GM12878 (cell line): ENCODE data around the gene PSMA7. TPM values are rescaled to one million over a fixed set of nuclear protein-coding genes. Genes with fewer than 3 reads are reported as not detected.

Source experiments
- ATAC-seq: fragments of 200-7000 bp; cut with Tn5 transposase; 3 replicates; pipeline ENCODE4 v1.9.1; 2020; ENCODE audit warnings: mild to moderate bottlenecking, moderate library complexity
- BruUV-seq: library from RNA; stranded (reverse); fragments of 400-500 nt; replicated peaks from 2 replicates; lab custom pipeline; 2021; lab: Mats Ljungman, UMichigan
- CTCF ChIA-PET: fragments of 300-600 bp; sonication (Branson Sonifier 250); formaldehyde crosslinking; extraction: SDS; loops from one replicate; lab custom pipeline; 2021; ENCODE audit warnings: inconsistent platforms; lab: Yijun Ruan, JAX
- POLR2A ChIA-PET: fragments of 350-600 bp; formaldehyde crosslinking; extraction: SDS; loops from one replicate; lab custom pipeline; 2021; ENCODE audit warnings: inconsistent platforms; lab: Charles Lee
- RAD21 ChIA-PET: fragments of 300-600 bp; sonication (Branson Sonifier 250); formaldehyde crosslinking; loops from one replicate; lab custom pipeline; 2023; ENCODE audit warnings: antibody characterized with exemption; ENCODE audit not compliant: unreplicated experiment; lab: Charles Lee
- SMC1A ChIA-PET: fragments of 300-600 bp; sonication (Branson Sonifier 250); formaldehyde crosslinking; loops from one replicate; lab custom pipeline; 2023; ENCODE audit not compliant: unreplicated experiment, uncharacterized antibody; lab: Charles Lee
- DNase-seq: peaks from one replicate; pipeline ENCODE4 v3.0.0-alpha.2; 2011; ENCODE audit warnings: low read depth, low spot score
- FAIRE-seq: peaks from 3 replicates; lab custom pipeline; 2011; peaks lifted over from hg19 to GRCh38; lab: Jason Lieb, UNC
- H2AFZ ChIP-seq: 2 replicates; pipeline ENCODE4 v1.6.0; 2011; ENCODE audit warnings: low read depth, low read length, control low read depth; ENCODE audit not compliant: control insufficient read depth
- H3K27ac ChIP-seq: 2 replicates; pipeline ENCODE4 v1.5.1; 2011; ENCODE audit warnings: control low read depth; ENCODE audit not compliant: control insufficient read depth, insufficient read depth
- H3K27me3 ChIP-seq, 2 experiments: replicated peaks in 1 of 2; 2 replicates each; pipeline versions ENCODE4 v1.6.0 to v1.6.1; 2011; ENCODE audit warnings: low read length in 1 of 2; ENCODE audit not compliant: control insufficient read depth in 2 of 2, insufficient read depth in 2 of 2
- H3K36me3 ChIP-seq, 2 experiments: 2 replicates each; pipeline ENCODE4 v1.5.1; 2011; ENCODE audit warnings: low read length in 1 of 2; ENCODE audit not compliant: control insufficient read depth in 2 of 2, insufficient read depth in 2 of 2
- H3K4me1 ChIP-seq: 2 replicates; pipeline ENCODE4 v1.6.1; 2011; ENCODE audit warnings: mild to moderate bottlenecking, low read length, moderate library complexity, mixed read lengths; ENCODE audit not compliant: control insufficient read depth, insufficient read depth
- H3K4me2 ChIP-seq: 2 replicates; pipeline ENCODE4 v1.6.0; 2011; ENCODE audit warnings: control low read depth; ENCODE audit not compliant: control insufficient read depth, insufficient read depth
- H3K4me3 ChIP-seq: fragments of 200-600 bp; sonication (generic); 2 replicates; pipeline ENCODE4 v1.5.1; 2016
- H3K79me2 ChIP-seq: 2 replicates; pipeline ENCODE4 v1.6.0; 2011; ENCODE audit warnings: low read length; ENCODE audit not compliant: control insufficient read depth, insufficient read depth
- H3K9ac ChIP-seq: 2 replicates; pipeline ENCODE4 v1.8.0; 2011; ENCODE audit warnings: low read length, control low read depth, mixed read lengths; ENCODE audit not compliant: control insufficient read depth, insufficient read depth
- H3K9me3 ChIP-seq: replicated peaks from 3 replicates; pipeline ENCODE4 v1.5.1; 2011; ENCODE audit warnings: mild to moderate bottlenecking, low read length; ENCODE audit not compliant: control insufficient read depth, insufficient read depth
- H4K20me1 ChIP-seq: 2 replicates; pipeline ENCODE4 v1.6.0; 2011; ENCODE audit not compliant: control insufficient read depth, insufficient read depth
- ASH2L ChIP-seq: fragments of 300-600, 200-600 bp; sonication (generic); IDR thresholded peaks from 2 replicates; pipeline ENCODE4 v1.6.1; 2017; ENCODE audit warnings: low read depth, mild to moderate bottlenecking, borderline replicate concordance
- BMI1 ChIP-seq: fragments of 450-650 bp; IDR thresholded peaks from 2 replicates; pipeline ENCODE4 v1.6.1; 2016; ENCODE audit warnings: mild to moderate bottlenecking, moderate library complexity, borderline replicate concordance
- CREM ChIP-seq: IDR thresholded peaks from 2 replicates; pipeline ENCODE4 v1.6.1; 2014; ENCODE audit warnings: antibody characterized with exemption, low read depth
- ELK1 ChIP-seq: IDR thresholded peaks from 2 replicates; pipeline ENCODE4 v1.6.1; 2012; ENCODE audit warnings: low read depth, low read length, improper control_type of control experiment
- HDGF ChIP-seq: fragments of 450-650 bp; IDR thresholded peaks from 2 replicates; pipeline ENCODE4 v1.6.1; 2016; ENCODE audit warnings: antibody characterized with exemption
- MEF2A ChIP-seq: IDR thresholded peaks from 2 replicates; pipeline ENCODE4 v1.6.1; 2011; ENCODE audit warnings: low read depth, mild to moderate bottlenecking, low read length, moderate library complexity; ENCODE audit not compliant: insufficient read depth
- PAX8 ChIP-seq: fragments of 450-650 bp; IDR thresholded peaks from 2 replicates; pipeline ENCODE4 v1.6.1; 2017; ENCODE audit warnings: mild to moderate bottlenecking, moderate library complexity
- SP1 ChIP-seq: IDR thresholded peaks from one replicate; pipeline ENCODE4 v1.6.1; 2011; ENCODE audit warnings: low read depth, low read length
- SUZ12 ChIP-seq: fragments of 200-600 bp; sonication (generic); IDR thresholded peaks from one replicate; pipeline ENCODE4 v1.6.1; 2018; ENCODE audit warnings: antibody characterized with exemption, mild to moderate bottlenecking; ENCODE audit not compliant: unreplicated experiment
- TCF3 ChIP-seq: IDR thresholded peaks from 2 replicates; pipeline ENCODE4 v1.6.1; 2012; ENCODE audit warnings: low read depth, mild to moderate bottlenecking, low read length, borderline replicate concordance; ENCODE audit not compliant: insufficient read depth
- USF2 ChIP-seq: IDR thresholded peaks from 2 replicates; pipeline ENCODE4 v1.6.1; 2011; ENCODE audit warnings: low read depth, low read length, improper control_type of control experiment, borderline replicate concordance
- YY1 ChIP-seq: IDR thresholded peaks from 2 replicates; pipeline ENCODE4 v1.6.1; 2011; ENCODE audit warnings: low read depth, mild to moderate bottlenecking, low read length
- WGBS: methylation state at CpG from one replicate; pipeline ENCODE4 v1.1.6; 2016; ENCODE audit warnings: low lambda C conversion rate; ENCODE audit not compliant: insufficient replicate concordance, insufficient coverage; ENCODE audit errors: missing lambda C conversion rate; 5-methylcytosine and 5-hydroxymethylcytosine counted together
- in situ Hi-C: fragments of 300-500 bp; cut with MboI; formaldehyde crosslinking; loops from 9 replicates; pipeline ENCODE4 v1.14.3; 2018; ENCODE audit warnings: mixed read lengths
- intact Hi-C: fragments of 100-400 bp; cut with micrococcal nuclease; formaldehyde crosslinking; loops from one replicate; pipeline ENCODE4 v1.14.2; 2022; ENCODE audit not compliant: unreplicated experiment
- polyA plus RNA-seq, 11 experiments: library from polyadenylated mRNA; depleted of rRNA in 4 of 11; unstranded in 6 of 11; stranded (reverse) in 5 of 11; fragments of >200 nt; fragmentation: Nextera tagmentation in 4 of 11; fragmentation: Illumina TruSeq in 1 of 11; extraction: Ambion mirVana in 4 of 11; extraction: Trizol in 1 of 11; gene quantifications; 1 replicate in 1 of 11; 2 replicates in 10 of 11; pipeline versions ENCODE4 v1.2.1 to v1.2.3, GENCODE V29; 2011 to 2016; ENCODE audit warnings: inconsistent platforms in 2 of 11, missing spikeins in 2 of 11, low read depth in 1 of 11
- total RNA-seq, 4 experiments: library from RNA; depleted of rRNA in 3 of 4; stranded (reverse); fragments of >200 nt in 3 of 4; fragmentation: Illumina TruSeq in 1 of 4; extraction: Trizol in 1 of 4; gene quantifications; 2 replicates each; pipeline versions ENCODE4 v1.2.1 to v1.2.3, GENCODE V29; 2013 to 2021
- TF ChIP-seq, protein P1 (sequence below): fragments of 450-650 bp; IDR thresholded peaks from 2 replicates; pipeline ENCODE4 v1.6.1; 2014; ENCODE audit warnings: mild to moderate bottlenecking
- TF ChIP-seq, protein P2 (sequence below), 3 experiments: IDR thresholded peaks in 2 of 3; conservative IDR thresholded peaks in 1 of 3; 2 replicates each; pipeline ENCODE4 v1.5.1; 2011; ENCODE audit warnings: low read depth in 3 of 3, low read length in 3 of 3, mild to moderate bottlenecking in 3 of 3, control low read depth in 2 of 3, moderate library complexity in 2 of 3, inconsistent platforms in 1 of 3, mixed read lengths in 1 of 3; ENCODE audit not compliant: control insufficient read depth in 2 of 3, insufficient read depth in 1 of 3; ENCODE audit errors: extremely low read depth in 1 of 3

The PSMA7 gene
- total and polyA plus RNA-seq, 10 of the 15 experiments (the other 5 are each of a cell fraction or from before 2014, with no cell fraction given): 216 to 857 (median 368) TPM

DNA sequence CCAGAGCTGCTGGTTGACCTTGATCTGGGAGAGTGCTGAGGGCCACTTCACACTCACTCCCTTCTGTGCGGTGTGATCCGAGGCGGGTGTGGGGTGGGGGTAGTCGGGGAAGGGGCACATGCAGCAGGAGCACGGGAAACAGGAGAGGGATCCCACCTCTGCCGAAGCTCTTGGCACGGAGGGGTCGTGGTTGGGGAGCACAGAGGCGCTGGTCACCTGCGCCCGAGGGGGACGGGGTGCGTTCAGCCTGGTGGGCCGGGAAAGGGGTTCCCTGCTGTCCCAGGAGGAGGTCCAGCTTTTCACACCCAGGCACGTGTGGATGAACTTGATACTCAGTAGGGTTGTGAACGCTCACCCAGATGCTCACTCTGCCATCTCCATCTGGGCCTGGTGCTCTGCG lies 17.7 kb upstream of the PSMA7 start (continued):
- TF ChIP-seq, protein P1, sequence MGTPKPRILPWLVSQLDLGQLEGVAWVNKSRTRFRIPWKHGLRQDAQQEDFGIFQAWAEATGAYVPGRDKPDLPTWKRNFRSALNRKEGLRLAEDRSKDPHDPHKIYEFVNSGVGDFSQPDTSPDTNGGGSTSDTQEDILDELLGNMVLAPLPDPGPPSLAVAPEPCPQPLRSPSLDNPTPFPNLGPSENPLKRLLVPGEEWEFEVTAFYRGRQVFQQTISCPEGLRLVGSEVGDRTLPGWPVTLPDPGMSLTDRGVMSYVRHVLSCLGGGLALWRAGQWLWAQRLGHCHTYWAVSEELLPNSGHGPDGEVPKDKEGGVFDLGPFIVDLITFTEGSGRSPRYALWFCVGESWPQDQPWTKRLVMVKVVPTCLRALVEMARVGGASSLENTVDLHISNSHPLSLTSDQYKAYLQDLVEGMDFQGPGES: no peak
- TF ChIP-seq USF2 (no peak), PAX8 (no peak)
- TF ChIP-seq, all 136 proteins: peak for 0

GRCh38 chr20:62160253-62160652 lies 17.1 kb upstream of the PSMA7 start:
- RAD21 ChIA-PET: no interaction called here

More at GRCh38 chr20:62160253-62160652, 17.1 kb upstream of the PSMA7 start:
- no peak for FAIRE-seq
- TF ChIP-seq BMI1 (no peak), SP1 (no peak), HDGF (no peak), TCF3 (no peak), ASH2L (no peak), MEF2A (no peak), ELK1 (no peak), CREM (no peak), SUZ12 (no peak), YY1 (no peak)
- TF ChIP-seq, protein P2, sequence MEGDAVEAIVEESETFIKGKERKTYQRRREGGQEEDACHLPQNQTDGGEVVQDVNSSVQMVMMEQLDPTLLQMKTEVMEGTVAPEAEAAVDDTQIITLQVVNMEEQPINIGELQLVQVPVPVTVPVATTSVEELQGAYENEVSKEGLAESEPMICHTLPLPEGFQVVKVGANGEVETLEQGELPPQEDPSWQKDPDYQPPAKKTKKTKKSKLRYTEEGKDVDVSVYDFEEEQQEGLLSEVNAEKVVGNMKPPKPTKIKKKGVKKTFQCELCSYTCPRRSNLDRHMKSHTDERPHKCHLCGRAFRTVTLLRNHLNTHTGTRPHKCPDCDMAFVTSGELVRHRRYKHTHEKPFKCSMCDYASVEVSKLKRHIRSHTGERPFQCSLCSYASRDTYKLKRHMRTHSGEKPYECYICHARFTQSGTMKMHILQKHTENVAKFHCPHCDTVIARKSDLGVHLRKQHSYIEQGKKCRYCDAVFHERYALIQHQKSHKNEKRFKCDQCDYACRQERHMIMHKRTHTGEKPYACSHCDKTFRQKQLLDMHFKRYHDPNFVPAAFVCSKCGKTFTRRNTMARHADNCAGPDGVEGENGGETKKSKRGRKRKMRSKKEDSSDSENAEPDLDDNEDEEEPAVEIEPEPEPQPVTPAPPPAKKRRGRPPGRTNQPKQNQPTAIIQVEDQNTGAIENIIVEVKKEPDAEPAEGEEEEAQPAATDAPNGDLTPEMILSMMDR (IDR thresholded peaks at IDR 0.05 in 2 of 3, conservative IDR thresholded peaks at IDR 0.05 in 1 of 3; ENCODE audit: control insufficient read depth in 2 of 3, extremely low read depth in 1 of 3, insufficient read depth in 1 of 3, low read depth in 3 of 3, low read length in 3 of 3): no peak
- intact Hi-C loops (no loop called here), in situ Hi-C loops (no loop called here)
- H3K9ac ChIP-seq: no peak overlapping the region
- BruUV-seq: no TSS peak
- no peaks in the 10 kb centered on the region for H4K20me1 ChIP-seq
- peaks cover 9% of the 10 kb centered on the region for H3K4me1 ChIP-seq
- CTCF ChIA-PET: no interaction called here
- H3K27ac ChIP-seq: no peak overlapping the region
- H3K27me3 ChIP-seq: no peaks in the 10 kb centered on the region
- H3K4me3 ChIP-seq: no peak overlapping the region
- no peaks in the 10 kb centered on the region for H3K9me3 ChIP-seq
- WGBS: 90% methylated on average over 7 of the region's 9 CpGs
- no peak overlapping the region for H3K4me2 ChIP-seq
- no peak for ATAC-seq
- H3K79me2 ChIP-seq: peaks cover 3% of the 10 kb centered on the region; the same call in 1 of the 2 replicates
- peaks cover 14 to 38% of the 10 kb centered on the region in 2 experiments; a peak in 3 of 4 replicates for H3K36me3 ChIP-seq
- SMC1A ChIA-PET: no interaction called here
- DNase-seq: no peak
- H2AFZ ChIP-seq: no peak overlapping the region
- POLR2A ChIA-PET: no interaction called here
